Choroid plexus epithelial cell (primary cell): ENCODE data around the gene MBD3.

ENCODE experiments used
- DNase-seq: peaks from one replicate; pipeline ENCODE4 v3.0.0-alpha.2; 2010; ENCODE audit warnings: low read depth
- H3K4me3 ChIP-seq: 2 replicates; pipeline ENCODE4 v1.5.1; 2011; ENCODE audit warnings: low read depth, mild to moderate bottlenecking, control low read depth, low read length, moderate library complexity
- CTCF ChIP-seq: conservative IDR thresholded peaks from 2 replicates; pipeline ENCODE4 v1.5.1; 2011; ENCODE audit warnings: low read depth, mild to moderate bottlenecking, control low read depth, inconsistent platforms, low read length, moderate library complexity

The MBD3 gene

DNA sequence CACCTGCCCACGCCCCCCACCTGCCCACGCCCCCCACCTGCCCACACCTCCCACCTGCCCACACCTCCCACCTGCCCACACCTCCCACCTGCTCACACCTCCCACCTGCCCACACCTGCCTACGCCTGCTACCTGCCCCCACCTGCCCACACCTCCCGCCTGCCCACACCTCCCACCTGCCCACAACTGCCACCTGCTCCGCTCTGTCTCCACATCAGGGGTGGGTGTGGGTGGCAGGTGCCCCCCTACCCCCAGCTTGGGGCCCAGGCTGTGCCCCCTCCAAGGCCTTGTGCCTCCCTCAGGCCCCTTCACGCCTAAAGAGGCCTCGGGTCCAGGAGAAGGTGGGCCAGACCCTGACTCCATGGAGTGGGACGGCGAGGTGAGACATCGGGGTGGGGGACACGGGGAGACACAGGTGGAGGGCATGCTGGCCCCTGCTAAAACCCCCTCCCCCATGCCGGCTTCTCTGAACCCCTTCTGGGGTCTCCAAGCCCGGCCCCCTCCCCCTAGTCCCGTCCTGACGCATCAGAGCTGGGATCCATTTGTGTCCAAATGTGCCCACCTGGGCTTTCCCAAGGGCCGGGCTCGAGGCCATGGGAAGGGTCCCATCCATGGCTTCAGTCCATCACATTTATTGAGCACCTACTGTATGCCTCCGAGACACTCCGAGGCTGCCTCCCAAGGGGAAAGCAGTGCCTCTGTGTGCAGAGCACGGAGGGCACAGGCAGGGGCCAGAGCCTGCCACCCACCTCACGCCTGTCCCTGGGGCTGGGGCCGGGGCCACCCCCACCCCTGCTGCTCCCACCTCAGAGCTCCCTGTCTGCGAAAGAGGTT, 63.9 kb downstream of the MBD3 start:
- no peak for TF ChIP-seq CTCF
- H3K4me3 ChIP-seq: no peak overlapping the region
- no peak for DNase-seq

DNA sequence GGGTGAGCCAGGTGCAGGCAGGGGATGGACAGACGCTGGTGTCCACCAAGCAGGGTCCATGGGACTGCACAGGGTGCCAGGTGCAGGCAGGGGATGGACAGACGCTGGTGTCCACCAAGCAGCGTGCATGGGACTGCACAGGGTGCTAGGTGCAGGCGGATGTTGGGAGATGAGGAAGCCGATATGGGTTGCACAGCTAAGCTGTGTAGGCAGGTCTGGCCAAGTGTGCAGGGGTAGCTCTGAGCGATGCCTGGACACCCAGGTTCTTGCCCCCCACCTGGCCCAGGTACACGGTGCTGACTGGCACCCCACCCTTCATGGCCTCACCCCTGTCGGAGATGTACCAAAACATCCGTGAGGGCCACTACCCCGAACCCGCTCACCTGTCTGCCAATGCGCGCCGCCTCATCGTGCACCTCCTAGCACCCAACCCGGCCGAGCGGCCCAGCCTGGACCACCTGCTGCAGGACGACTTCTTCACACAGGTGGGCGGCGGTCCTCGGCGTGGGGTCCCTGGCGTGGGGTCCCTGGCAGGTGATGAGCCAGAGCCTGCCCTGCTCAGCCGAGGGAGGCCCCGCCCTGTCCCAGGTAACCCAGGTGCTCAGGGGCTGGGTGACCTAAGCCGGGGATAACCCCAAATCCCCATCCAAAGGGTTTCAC, 64.9 kb downstream of the MBD3 start:
- no peak for DNase-seq
- H3K4me3 ChIP-seq: no peak overlapping the region
- no peak for TF ChIP-seq CTCF

DNA sequence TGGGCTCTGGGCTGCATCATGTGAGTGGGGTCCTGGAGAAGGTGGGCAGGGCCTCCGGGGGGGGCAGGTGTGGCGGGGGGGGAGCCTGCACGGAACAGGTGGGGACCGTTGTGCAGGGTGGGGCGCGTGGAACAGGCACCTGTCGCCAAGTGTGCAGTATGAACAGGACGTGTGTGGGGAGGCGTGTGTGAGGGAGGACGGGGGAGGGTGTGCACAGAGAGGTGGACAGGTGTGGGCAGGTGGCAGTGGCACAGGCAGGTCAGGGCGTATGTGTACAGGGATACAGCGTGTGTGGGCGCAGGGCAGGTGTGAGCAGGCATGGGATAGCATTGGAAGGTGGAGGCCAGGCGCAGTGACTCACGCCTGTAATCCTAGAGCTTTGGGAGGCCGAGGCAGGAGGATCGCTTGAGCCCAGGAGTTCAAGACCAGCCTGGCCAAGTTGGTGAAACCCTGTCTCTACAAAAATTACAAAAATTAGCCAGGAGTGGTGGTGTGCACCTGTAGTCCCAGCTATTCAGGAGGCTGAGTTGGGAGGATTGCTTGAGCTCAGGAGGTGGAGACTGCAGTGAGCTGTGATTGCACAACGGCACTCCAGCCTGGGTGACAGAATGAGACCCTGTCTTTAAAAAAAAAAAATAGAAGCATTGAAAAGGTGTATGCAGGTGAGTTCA, 65.6 kb downstream of the MBD3 start:
- TF ChIP-seq CTCF: no peak
- no peak for DNase-seq
- no peak overlapping the region for H3K4me3 ChIP-seq

DNA sequence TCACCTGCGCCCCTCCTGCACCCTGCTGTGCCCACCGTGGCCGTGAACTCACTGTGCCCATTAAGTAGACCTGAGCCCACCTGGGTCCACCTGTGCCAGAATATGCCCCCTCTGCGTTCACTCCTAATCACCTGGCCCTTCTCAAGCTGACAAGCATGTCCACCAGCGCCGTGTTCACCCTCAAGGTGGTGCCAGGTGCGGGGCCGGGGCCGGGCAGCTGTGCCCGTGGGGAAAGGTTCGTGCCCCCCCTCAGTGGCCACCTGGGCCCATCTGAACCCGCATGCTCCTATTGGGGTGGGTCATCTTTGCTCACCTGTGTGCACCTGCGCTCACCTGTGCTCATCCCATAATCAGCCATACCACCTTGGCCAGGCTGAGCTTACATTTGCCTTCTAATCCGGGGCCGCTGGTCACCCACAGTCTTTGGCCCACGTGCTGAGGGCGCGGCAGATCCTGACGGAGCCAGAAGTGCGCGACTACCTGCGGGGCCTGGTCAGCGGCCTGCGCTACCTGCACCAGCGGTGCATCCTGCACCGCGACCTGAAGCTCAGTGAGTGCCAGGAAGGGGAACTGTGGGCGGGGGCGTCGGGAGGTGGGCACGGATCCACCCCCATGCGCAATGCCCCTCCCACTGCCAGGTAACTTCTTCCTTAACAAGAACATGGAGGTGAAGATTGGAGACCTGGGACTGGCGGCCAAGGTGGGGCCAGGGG, 66.4 kb downstream of the MBD3 start:
- no peak overlapping the region for H3K4me3 ChIP-seq
- no peak for TF ChIP-seq CTCF
- no peak for DNase-seq

DNA sequence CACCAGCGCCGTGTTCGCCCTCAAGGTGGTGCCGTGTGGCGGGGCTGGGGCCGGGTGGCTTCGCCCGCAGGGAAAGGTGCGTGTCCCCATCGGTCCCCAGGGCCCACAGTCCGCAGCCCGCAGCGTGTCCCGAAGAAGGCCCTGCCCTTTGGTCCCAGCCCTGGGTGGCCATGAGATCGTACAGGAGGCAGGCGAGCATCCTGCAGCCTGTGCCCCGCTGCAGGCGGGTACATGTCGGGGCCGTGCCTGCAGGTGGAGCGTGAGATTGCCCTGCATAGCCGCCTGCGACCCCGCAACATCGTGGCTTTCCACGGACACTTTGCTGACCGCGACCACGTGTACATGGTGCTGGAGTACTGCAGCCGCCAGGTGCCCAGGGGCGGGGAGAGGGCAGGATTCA, 67.3 kb downstream of the MBD3 start:
- DNase-seq: no peak
- no peak overlapping the region for H3K4me3 ChIP-seq
- TF ChIP-seq CTCF: no peak

- no peak overlapping the region for H3K4me3 ChIP-seq
- DNase-seq: no peak
- no peak for TF ChIP-seq CTCF
Observed at GRCh38 chr19:1524972-1525325, 67.7 kb downstream of the MBD3 start.
